Measurements from ENCODE around the gene PARG. TPM values are rescaled to one million over a fixed set of nuclear protein-coding genes. Genes with fewer than 3 reads are reported as not detected.
"Not testable (repeated sequence)": the region's sequence is repeated elsewhere in the genome, so short reads cannot be mapped to it uniquely, and the experiment has no call there.

The PARG gene
- 24.2 TPM for total RNA-seq
- long read RNA-seq, partial matches to known transcripts: 6 of 38 reads
- long read RNA-seq, other reads (novel, unspliced or antisense): 32 of 38 reads

DNA sequence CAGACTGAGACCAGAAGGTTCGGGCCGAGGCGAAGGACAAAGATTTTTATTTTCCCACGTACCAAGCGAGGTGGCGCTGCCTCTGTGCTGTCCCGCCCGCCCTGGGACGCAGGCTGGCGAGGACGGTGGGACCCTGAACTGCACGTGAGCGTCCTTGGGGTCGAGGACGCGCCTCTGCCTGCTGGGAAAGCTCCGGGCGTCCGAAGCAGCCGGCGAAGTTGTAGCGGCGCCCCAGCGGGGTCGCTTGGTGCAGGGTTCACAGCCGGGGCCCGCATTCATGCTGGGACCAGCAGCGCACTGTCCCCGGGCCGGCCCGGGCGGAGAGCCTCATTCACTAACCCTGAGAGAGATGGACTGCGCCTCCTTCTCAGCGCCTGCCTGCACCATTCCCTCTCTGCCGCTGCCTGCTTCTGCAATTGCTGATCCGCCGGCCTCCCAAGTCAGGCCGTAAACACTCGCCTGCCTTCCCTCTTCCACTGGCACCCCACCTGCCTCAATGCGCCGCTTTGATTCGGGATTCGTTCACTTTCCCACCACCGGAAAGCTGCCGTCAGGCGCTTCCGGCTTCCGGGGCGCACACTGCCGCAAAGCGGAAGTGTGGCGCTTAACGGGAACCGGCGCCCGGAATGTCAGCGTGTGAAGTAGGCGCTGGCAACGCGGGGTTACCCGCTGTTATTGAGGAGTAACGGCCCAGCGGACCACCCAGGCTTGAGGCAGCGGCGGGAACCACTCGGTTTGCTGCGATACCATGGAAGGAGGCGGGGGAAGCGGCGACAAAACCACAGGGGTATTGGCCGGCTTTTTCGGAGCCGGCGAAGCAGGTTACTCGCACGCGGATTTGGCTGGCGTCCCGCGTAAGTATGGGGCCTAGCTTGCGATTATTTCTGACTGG lies at the start of gene PARG, which contains the start of gene TIMM23B:
Gene PARG (minus strand): TSS at position 581 of the 892 bp plus-strand sequence. CDS start 302 bp downstream, at position 279.
Gene TIMM23B (plus strand): TSS at position 607 of the 892 bp plus-strand sequence. CDS start 142 bp downstream, at position 749.
- peak; percentile 88 for DNase-seq
- intact Hi-C loops (cut with DNase I); H3K27me3 ChIP-seq (ENCODE audit: low read depth); H3K9me3 ChIP-seq; H3K36me3 ChIP-seq: not testable (repeated sequence)
- ATAC-seq: peak; percentile 98 to 99
- H3K4me3 ChIP-seq: peak within 1 kb of the TSS; percentile 78
- peaks cover 18% of the 10 kb centered on the region for H3K4me1 ChIP-seq
- peak within 1 kb of the TSS; percentile 75 for H3K27ac ChIP-seq

- DNase-seq; H3K27me3 ChIP-seq (ENCODE audit: low read depth); H3K4me3 ChIP-seq; H3K36me3 ChIP-seq; H3K4me1 ChIP-seq; ATAC-seq; intact Hi-C loops (cut with DNase I); H3K27ac ChIP-seq; H3K9me3 ChIP-seq: not testable (repeated sequence)
Measured at GRCh38 chr10:49988376-49988775, 46.5 kb upstream of the PARG start, which contains the start of gene AGAP6. Gene AGAP6, plus strand, starts transcription at chr10:49988406. Its CDS starts 310 bp downstream, at chr10:49988716.

DNA sequence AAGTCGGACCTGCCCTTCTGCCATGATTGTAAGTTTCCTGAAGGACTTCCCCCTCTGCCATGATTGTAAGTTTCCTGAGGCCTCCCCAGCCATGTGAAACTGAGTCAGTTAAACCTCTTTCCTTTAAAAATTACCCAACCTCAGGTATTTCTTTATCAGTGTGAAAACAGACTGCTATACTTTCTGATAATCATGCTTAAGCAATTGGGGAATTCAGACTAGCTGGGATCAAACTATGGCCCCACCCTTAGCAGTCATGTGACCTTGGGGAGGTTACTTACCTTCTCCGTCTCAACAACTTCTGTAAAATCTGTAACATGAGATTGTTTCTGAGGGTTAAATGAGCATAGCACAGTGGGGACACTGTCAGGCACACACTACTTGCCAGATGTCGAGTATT lies 45.4 kb upstream of the PARG start:
- DNase-seq; H3K4me3 ChIP-seq; intact Hi-C loops (cut with DNase I); H3K27ac ChIP-seq; H3K36me3 ChIP-seq; ATAC-seq; H3K27me3 ChIP-seq (ENCODE audit: low read depth); H3K4me1 ChIP-seq; H3K9me3 ChIP-seq: not testable (repeated sequence)

DNA sequence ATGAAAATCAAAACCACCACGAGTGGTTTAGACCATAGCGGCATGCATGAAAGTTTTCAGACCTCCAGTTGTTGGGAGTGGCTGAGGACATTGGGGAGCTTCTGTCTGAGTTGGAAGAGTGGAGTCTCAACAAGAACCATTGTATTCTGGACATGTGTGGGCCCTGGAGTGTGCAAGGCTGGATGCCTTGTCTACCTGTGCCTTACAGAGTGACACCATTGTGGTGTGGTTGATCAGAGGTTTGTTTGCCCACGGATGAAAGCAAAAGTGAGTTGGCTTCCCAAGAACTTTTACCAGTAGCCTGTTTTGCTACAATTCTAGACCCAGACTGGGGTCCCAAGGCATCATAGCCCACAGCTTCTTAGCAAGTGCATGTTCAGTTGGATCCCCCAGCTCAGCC lies 35.9 kb upstream of the PARG start:
- intact Hi-C loops (cut with DNase I); H3K27me3 ChIP-seq (ENCODE audit: low read depth); H3K4me3 ChIP-seq; ATAC-seq; H3K27ac ChIP-seq; H3K36me3 ChIP-seq; H3K9me3 ChIP-seq; H3K4me1 ChIP-seq; DNase-seq: not testable (repeated sequence)

DNA sequence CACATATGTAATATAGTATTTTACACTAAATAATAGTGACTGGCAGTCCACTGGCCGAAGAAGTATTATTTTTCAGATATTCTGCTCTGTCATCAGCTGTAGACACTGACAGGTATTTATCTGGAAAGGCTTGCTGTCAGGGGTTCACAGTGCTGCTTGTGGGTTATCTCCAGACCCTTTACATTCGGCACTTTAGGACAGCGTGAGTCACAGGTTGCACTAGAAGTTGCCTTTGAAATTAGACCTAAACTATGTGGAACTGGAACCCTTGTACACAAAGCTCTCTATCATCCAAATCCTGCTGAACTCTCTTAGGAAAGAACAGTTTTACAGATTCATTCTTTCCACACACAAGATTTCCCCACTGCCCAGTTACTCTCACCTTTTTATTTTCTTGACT lies 30.3 kb upstream of the PARG start:
- H3K9me3 ChIP-seq; H3K27me3 ChIP-seq (ENCODE audit: low read depth); ATAC-seq; H3K4me3 ChIP-seq; H3K27ac ChIP-seq; H3K4me1 ChIP-seq; H3K36me3 ChIP-seq; DNase-seq; intact Hi-C loops (cut with DNase I): not testable (repeated sequence)

- H3K36me3 ChIP-seq; H3K4me3 ChIP-seq; H3K4me1 ChIP-seq; ATAC-seq; H3K9me3 ChIP-seq; DNase-seq; H3K27me3 ChIP-seq (ENCODE audit: low read depth); intact Hi-C loops (cut with DNase I); H3K27ac ChIP-seq: not testable (repeated sequence)
Measured at GRCh38 chr10:49971466-49971865, 29.6 kb upstream of the PARG start.

DNA sequence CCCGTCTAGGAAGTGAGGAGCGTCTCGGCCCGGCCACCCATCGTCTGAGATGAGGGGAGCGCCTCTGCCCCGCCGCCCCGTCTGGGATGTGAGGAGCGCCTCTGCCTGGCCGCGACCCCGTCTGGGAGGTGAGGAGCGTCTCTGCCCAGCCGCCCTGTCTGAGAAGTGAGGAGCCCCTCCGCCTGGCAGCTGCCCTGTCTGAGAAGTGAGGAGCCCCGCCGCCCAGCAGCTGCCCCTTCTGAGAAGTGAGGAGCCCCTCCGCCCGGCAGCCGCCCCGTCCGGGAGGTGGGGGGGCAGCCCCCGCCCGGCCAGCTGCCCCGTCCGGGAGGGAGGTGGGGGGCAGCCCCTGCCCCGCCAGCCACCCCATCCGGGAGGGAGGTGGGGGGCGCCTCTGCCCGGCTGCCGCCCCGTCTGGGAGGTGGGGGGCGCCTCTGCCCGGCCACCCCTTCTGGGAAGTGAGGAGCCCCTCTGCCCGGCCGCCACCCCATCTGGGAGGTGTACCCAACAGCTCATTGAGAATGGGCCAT lies 28.6 kb upstream of the PARG start:
- DNase-seq; H3K36me3 ChIP-seq; intact Hi-C loops (cut with DNase I); H3K27ac ChIP-seq; H3K9me3 ChIP-seq; H3K4me3 ChIP-seq; H3K27me3 ChIP-seq (ENCODE audit: low read depth); ATAC-seq; H3K4me1 ChIP-seq: not testable (repeated sequence)

- DNase-seq; H3K27me3 ChIP-seq (ENCODE audit: low read depth); H3K27ac ChIP-seq; intact Hi-C loops (cut with DNase I); H3K4me3 ChIP-seq; H3K9me3 ChIP-seq; H3K4me1 ChIP-seq; ATAC-seq: not testable (repeated sequence)
- H3K36me3 ChIP-seq: peaks cover 25% of the 10 kb centered on the region
Measured at GRCh38 chr10:49953122-49953521, 11.3 kb upstream of the PARG start.

DNA sequence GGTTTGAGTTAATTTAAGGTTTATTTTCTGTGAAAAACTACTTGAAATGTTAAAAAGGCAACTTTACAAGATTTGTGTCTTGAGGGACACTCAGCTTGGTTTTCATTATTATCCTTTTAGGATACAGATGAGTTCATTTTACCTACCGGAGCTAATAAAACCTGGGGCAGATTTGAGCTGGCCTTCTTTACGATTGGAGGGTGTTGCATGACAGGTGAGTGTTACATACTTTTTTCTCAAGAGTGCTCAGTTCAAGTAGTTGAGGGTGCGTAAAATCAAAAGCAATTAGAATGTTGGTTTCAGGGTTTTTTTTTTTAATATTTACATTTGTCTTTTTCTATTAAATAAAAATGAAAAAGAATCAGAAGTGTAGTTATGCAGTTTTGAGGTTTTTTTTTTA lies 10.2 kb upstream of the PARG start:
- intact Hi-C loops (cut with DNase I); H3K4me3 ChIP-seq; H3K27me3 ChIP-seq (ENCODE audit: low read depth); H3K27ac ChIP-seq; H3K9me3 ChIP-seq; H3K4me1 ChIP-seq; DNase-seq: not testable (repeated sequence)
- peak in 1 of 2 donors; percentile 59 for ATAC-seq
- peaks cover 25% of the 10 kb centered on the region for H3K36me3 ChIP-seq

GRCh38 chr10:49948737-49949136 lies 6.9 kb upstream of the PARG start:
- H3K4me3 ChIP-seq; H3K27ac ChIP-seq; H3K9me3 ChIP-seq; H3K27me3 ChIP-seq (ENCODE audit: low read depth); DNase-seq; intact Hi-C loops (cut with DNase I); H3K4me1 ChIP-seq; ATAC-seq: not testable (repeated sequence)
- peaks cover 19% of the 10 kb centered on the region for H3K36me3 ChIP-seq

GRCh38 chr10:49948142-49948541 lies 6.3 kb upstream of the PARG start:
- H3K9me3 ChIP-seq; H3K27ac ChIP-seq; DNase-seq; H3K4me3 ChIP-seq; H3K27me3 ChIP-seq (ENCODE audit: low read depth); ATAC-seq; H3K4me1 ChIP-seq; intact Hi-C loops (cut with DNase I): not testable (repeated sequence)
- H3K36me3 ChIP-seq: peaks cover 19% of the 10 kb centered on the region

- intact Hi-C loops (cut with DNase I); ATAC-seq; DNase-seq; H3K27ac ChIP-seq; H3K27me3 ChIP-seq (ENCODE audit: low read depth); H3K9me3 ChIP-seq; H3K4me3 ChIP-seq: not testable (repeated sequence)
- Histone ChIP-seq H3K36me3 (peaks cover 19% of the 10 kb centered on the region), H3K4me1 (peaks cover 18% of the 10 kb centered on the region)
Measured at GRCh38 chr10:49943607-49944006, 1.8 kb upstream of the PARG start.

- DNase-seq; intact Hi-C loops (cut with DNase I); H3K27me3 ChIP-seq (ENCODE audit: low read depth); H3K9me3 ChIP-seq: not testable (repeated sequence)
- peak in 1 of 2 donors; percentile 48 for ATAC-seq
- peak overlapping the region; percentile 75 for H3K27ac ChIP-seq
- peaks cover 13% of the 10 kb centered on the region for H3K36me3 ChIP-seq
- H3K4me1 ChIP-seq: peaks cover 18% of the 10 kb centered on the region
- H3K4me3 ChIP-seq: peak overlapping the region; percentile 78
Measured at GRCh38 chr10:49942339-49942705, 495 bp upstream of the PARG start.
